ENCODE results near the gene SPPL2C. TPM values are rescaled to one million over a fixed set of nuclear protein-coding genes. Genes with fewer than 3 reads are reported as not detected.

The SPPL2C gene
- total and polyA plus RNA-seq, 10 of the 15 experiments (the other 5 are each of a cell fraction or from before 2014, with no cell fraction given) = not detected

- DNase-seq (ENCODE audit: low read depth, low spot score) = no peak
- ChIA-PET SMC1A (ENCODE audit: uncharacterized antibody, unreplicated experiment) (no interaction called here), POLR2A (no interaction called here), CTCF (interaction anchor here (0.7 kb wide), 1 partner anchor 19 kb away, joined by 6 read pairs; no protein-coding TSS in a partner anchor), RAD21 (ENCODE audit: unreplicated experiment) (no interaction called here)
- TF ChIP-seq CREB1 (IDR thresholded peaks at IDR 0.05; ENCODE audit: low read depth) (no peak), CTCF (IDR thresholded peaks at IDR 0.05 in 2 of 3, conservative IDR thresholded peaks at IDR 0.05 in 1 of 3; ENCODE audit: control insufficient read depth in 2 of 3, extremely low read depth in 1 of 3, insufficient read depth in 1 of 3, low read depth in 3 of 3, low read length in 3 of 3) (0 out of 6 replicates have a peak, but pooled peaks of 1 of the 3 experiments have one; percentile 1)
- H3K9me3 ChIP-seq (replicated peaks; ENCODE audit: control insufficient read depth, insufficient read depth, low read length) = no peaks in the 10 kb centered on the region
- intact Hi-C loops (cut with micrococcal nuclease; ENCODE audit: unreplicated experiment) (no loop called here), in situ Hi-C loops (cut with MboI) (no loop called here)
- no peak overlapping the region for H3K9ac ChIP-seq (ENCODE audit: control insufficient read depth, insufficient read depth, low read length)
- no peaks in the 10 kb centered on the region for H3K79me2 ChIP-seq (ENCODE audit: control insufficient read depth, insufficient read depth, low read length)
- H2AFZ ChIP-seq (ENCODE audit: control insufficient read depth, low read depth, low read length) = no peak overlapping the region
- FAIRE-seq = no peak
- H3K36me3 ChIP-seq (ENCODE audit: control insufficient read depth in 2 of 2, insufficient read depth in 2 of 2, low read length in 1 of 2) = no peaks in the 10 kb centered on the region
- no peaks in the 10 kb centered on the region for H3K4me1 ChIP-seq (ENCODE audit: control insufficient read depth, insufficient read depth, low read length)
- no peaks in the 10 kb centered on the region for H4K20me1 ChIP-seq (ENCODE audit: control insufficient read depth, insufficient read depth)
- H3K27ac ChIP-seq (ENCODE audit: control insufficient read depth, insufficient read depth) = no peak overlapping the region
- H3K4me2 ChIP-seq (ENCODE audit: control insufficient read depth, insufficient read depth) = no peak overlapping the region
- H3K27me3 ChIP-seq (replicated peaks in 1 of 2; ENCODE audit: control insufficient read depth in 2 of 2, insufficient read depth in 2 of 2, low read length in 1 of 2) = no peaks in the 10 kb centered on the region
- WGBS (ENCODE audit: insufficient coverage, insufficient replicate concordance, low lambda C conversion rate, missing lambda C conversion rate) = 33% methylated on average over 3 of the region's 3 CpGs
- no peak overlapping the region for H3K4me3 ChIP-seq
- ATAC-seq = no peak
- BruUV-seq (replicated peaks) = no TSS peak
Observed at GRCh38 chr17:45812102-45812501, 32.6 kb upstream of the SPPL2C start.

- no peak for DNase-seq (ENCODE audit: low read depth, low spot score)
- Histone ChIP-seq H3K27me3 (replicated peaks in 1 of 2; ENCODE audit: control insufficient read depth in 2 of 2, insufficient read depth in 2 of 2, low read length in 1 of 2) (no peaks in the 10 kb centered on the region), H3K79me2 (ENCODE audit: control insufficient read depth, insufficient read depth, low read length) (no peaks in the 10 kb centered on the region), H4K20me1 (ENCODE audit: control insufficient read depth, insufficient read depth) (no peaks in the 10 kb centered on the region), H3K27ac (ENCODE audit: control insufficient read depth, insufficient read depth) (no peak overlapping the region), H3K9me3 (replicated peaks; ENCODE audit: control insufficient read depth, insufficient read depth, low read length) (no peaks in the 10 kb centered on the region), H3K4me2 (ENCODE audit: control insufficient read depth, insufficient read depth) (no peak overlapping the region), H3K36me3 (ENCODE audit: control insufficient read depth in 2 of 2, insufficient read depth in 2 of 2, low read length in 1 of 2) (no peaks in the 10 kb centered on the region), H3K4me1 (ENCODE audit: control insufficient read depth, insufficient read depth, low read length) (no peaks in the 10 kb centered on the region), H3K9ac (ENCODE audit: control insufficient read depth, insufficient read depth, low read length) (no peak overlapping the region), H2AFZ (ENCODE audit: control insufficient read depth, low read depth, low read length) (no peak overlapping the region), H3K4me3 (no peak overlapping the region)
- ChIA-PET SMC1A (ENCODE audit: uncharacterized antibody, unreplicated experiment) (no interaction called here), CTCF (no interaction called here), POLR2A (no interaction called here), RAD21 (ENCODE audit: unreplicated experiment) (no interaction called here)
- TF ChIP-seq ATF7 (IDR thresholded peaks at IDR 0.05; ENCODE audit: low read depth) = no peak
- TF ChIP-seq MTA3 (IDR thresholded peaks at IDR 0.05; ENCODE audit: borderline replicate concordance, low read length) = no peak
- no peak for TF ChIP-seq YY1 (IDR thresholded peaks at IDR 0.05; ENCODE audit: low read depth, low read length)
- TF ChIP-seq E4F1 (IDR thresholded peaks at IDR 0.05; ENCODE audit: borderline replicate concordance, partially characterized antibody) = no peak
- no peak for TF ChIP-seq JUNB (IDR thresholded peaks at IDR 0.05)
- no peak for TF ChIP-seq SIX5 (IDR thresholded peaks at IDR 0.05; ENCODE audit: low read depth, low read length, severe bottlenecking)
- TF ChIP-seq TCF7 (IDR thresholded peaks at IDR 0.05; ENCODE audit: borderline replicate concordance) = no peak
- no peak for TF ChIP-seq POLR2AphosphoS5 (IDR thresholded peaks at IDR 0.05; ENCODE audit: low read length)
- no peak for TF ChIP-seq RB1 (IDR thresholded peaks at IDR 0.05; ENCODE audit: borderline replicate concordance)
- TF ChIP-seq BMI1 (IDR thresholded peaks at IDR 0.05; ENCODE audit: borderline replicate concordance) = no peak
- WGBS (ENCODE audit: insufficient coverage, insufficient replicate concordance, low lambda C conversion rate, missing lambda C conversion rate) = 41% methylated on average over 17 of the region's 22 CpGs
- intact Hi-C loops (cut with micrococcal nuclease; ENCODE audit: unreplicated experiment) = no loop called here
- FAIRE-seq = no peak
- BruUV-seq (replicated peaks) = no TSS peak
- in situ Hi-C loops (cut with MboI) = no loop called here
- ATAC-seq = no peak
Observed at GRCh38 chr17:45813048-45813725, 31.5 kb upstream of the SPPL2C start.
